ENCODE measurements around the gene GALNT2.

Gene GALNT2

DNA sequence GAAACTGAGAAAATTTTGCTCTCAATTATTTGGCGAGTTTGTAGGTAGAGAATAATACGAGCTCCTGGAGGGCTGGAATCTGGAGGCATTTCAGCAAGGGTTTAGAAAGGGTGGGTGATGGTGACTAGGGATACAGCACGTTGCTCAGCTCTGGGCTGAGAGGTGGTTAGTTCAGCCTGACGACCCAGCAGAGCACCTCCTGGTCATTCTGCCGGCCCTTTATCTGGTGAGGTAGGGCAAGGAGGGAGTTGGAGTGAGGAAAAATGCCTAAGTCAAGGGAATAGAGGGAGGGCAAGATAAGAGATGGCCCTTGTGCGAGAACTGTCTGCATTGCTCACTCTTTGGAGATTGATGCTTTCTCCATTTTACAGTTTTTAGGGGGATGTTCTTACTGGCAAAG is 19.1 kb downstream of the GALNT2 start:
- Histone ChIP-seq H4K91ac (ENCODE audit: low read depth, low read length, poor library complexity) (no peak overlapping the region), H3K9me3 (replicated peaks in 1 of 2; ENCODE audit: control insufficient read depth in 2 of 2, insufficient read depth in 1 of 2, low read depth in 1 of 2, low read length in 2 of 2) (peaks cover 2 to 7% of the 10 kb centered on the region in 2 donors), H2AK5ac (ENCODE audit: low read depth, low read length) (no peak overlapping the region), H2BK120ac (ENCODE audit: low read depth, low read length) (no peak overlapping the region), H3K79me1 (ENCODE audit: low read depth, low read length) (peaks cover 2% of the 10 kb centered on the region), H3K36me3 (replicated peaks in 1 of 2; ENCODE audit: control insufficient read depth in 2 of 2, insufficient read depth in 2 of 2, low read length in 2 of 2) (peaks cover 0 to 8% of the 10 kb centered on the region in 2 donors), H2AFZ (ENCODE audit: low read length) (no peak overlapping the region), H2BK12ac (ENCODE audit: low read length) (no peak overlapping the region), H3K27me3 (ENCODE audit: control insufficient read depth in 3 of 3, insufficient read depth in 3 of 3, low read depth in 1 of 3, low read length in 3 of 3) (no peaks in the 10 kb centered on the region), H3K4me3 (ENCODE audit: low read length in 2 of 2) (no peak overlapping the region), H3K4me1 (ENCODE audit: control insufficient read depth in 2 of 2, insufficient read depth in 1 of 2, low read depth in 1 of 2, low read length in 2 of 2) (peaks cover 11 to 13% of the 10 kb centered on the region in 2 donors), H3K9ac (ENCODE audit: low read depth, low read length, poor library complexity) (no peak overlapping the region), H2BK5ac (ENCODE audit: low read length) (no peak overlapping the region), H3K14ac (ENCODE audit: low read length) (no peak overlapping the region), H3K4me2 (ENCODE audit: insufficient read depth, low read length, poor library complexity, severe bottlenecking) (no peak overlapping the region), H3K23ac (ENCODE audit: low read depth, low read length, poor library complexity) (no peak overlapping the region), H3K4ac (ENCODE audit: low read length) (no peak overlapping the region), H4K8ac (ENCODE audit: low read depth, low read length) (no peak overlapping the region), H3K18ac (ENCODE audit: low read length) (no peak overlapping the region), H3K27ac (replicated peaks; ENCODE audit: low read length) (no peak overlapping the region), H2BK15ac (ENCODE audit: low read length) (no peak overlapping the region)
- no CpG with 5 or more reads among the region's 6 CpGs for WGBS, 2 donors (ENCODE audit: extremely low coverage in 2 of 2, insufficient read length in 2 of 2, insufficient replicate concordance in 1 of 2)
- no peak for DNase-seq (ENCODE audit: low spot score)

DNA sequence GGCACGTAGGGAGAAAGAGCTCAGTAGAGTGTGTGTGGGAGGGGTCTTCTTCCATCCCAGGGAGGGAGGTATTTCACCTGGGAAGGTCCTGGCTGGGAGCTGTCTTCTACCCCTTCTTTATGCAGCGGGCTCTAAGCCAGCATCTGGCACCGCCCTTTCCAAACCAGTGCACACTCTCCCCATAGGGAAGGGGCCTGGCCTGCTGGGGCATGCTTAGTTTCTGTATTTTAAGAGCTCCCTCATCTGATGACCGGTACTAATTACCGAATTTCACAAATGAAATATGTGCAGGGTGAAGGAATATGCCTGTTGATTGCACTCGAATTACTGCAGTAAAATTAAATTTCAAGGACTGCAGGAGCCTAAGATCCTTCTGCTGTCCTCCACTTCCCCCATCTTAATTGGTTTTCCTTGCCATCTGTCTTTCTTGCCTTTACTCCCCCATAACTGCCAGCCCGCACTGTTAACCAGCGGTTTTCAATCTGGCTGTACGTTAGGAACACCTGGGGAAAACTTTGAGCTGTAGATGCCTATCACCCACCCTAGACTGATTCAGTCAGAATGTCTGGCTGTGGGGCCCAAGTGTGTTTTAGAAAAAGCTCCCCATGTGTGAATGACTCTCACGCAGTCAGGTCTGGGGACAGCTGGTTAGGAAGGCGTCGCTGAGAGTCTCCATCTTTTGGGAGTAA is 20.1 kb downstream of the GALNT2 start:
- no peak overlapping the region for H3K4me2 ChIP-seq (ENCODE audit: insufficient read depth, low read length, poor library complexity, severe bottlenecking)
- peaks cover 11 to 13% of the 10 kb centered on the region in 2 donors for H3K4me1 ChIP-seq (ENCODE audit: control insufficient read depth in 2 of 2, insufficient read depth in 1 of 2, low read depth in 1 of 2, low read length in 2 of 2)
- no peak overlapping the region for H2BK5ac ChIP-seq (ENCODE audit: low read length)
- H2AFZ ChIP-seq (ENCODE audit: low read length): no peak overlapping the region
- peaks cover 2% of the 10 kb centered on the region for H3K79me1 ChIP-seq (ENCODE audit: low read depth, low read length)
- no peak overlapping the region for H2BK120ac ChIP-seq (ENCODE audit: low read depth, low read length)
- no CpG with 5 or more reads among the region's 12 CpGs for WGBS, 2 donors (ENCODE audit: extremely low coverage in 2 of 2, insufficient read length in 2 of 2, insufficient replicate concordance in 1 of 2)
- peaks cover 0 to 15% of the 10 kb centered on the region in 2 donors for H3K36me3 ChIP-seq (replicated peaks in 1 of 2; ENCODE audit: control insufficient read depth in 2 of 2, insufficient read depth in 2 of 2, low read length in 2 of 2)
- no peak overlapping the region for H4K8ac ChIP-seq (ENCODE audit: low read depth, low read length)
- H3K9ac ChIP-seq (ENCODE audit: low read depth, low read length, poor library complexity): no peak overlapping the region
- no peak overlapping the region for H3K14ac ChIP-seq (ENCODE audit: low read length)
- no peak overlapping the region for H3K18ac ChIP-seq (ENCODE audit: low read length)
- H3K23ac ChIP-seq (ENCODE audit: low read depth, low read length, poor library complexity): no peak overlapping the region
- H2BK12ac ChIP-seq (ENCODE audit: low read length): no peak overlapping the region
- no peak overlapping the region for H3K27ac ChIP-seq (replicated peaks; ENCODE audit: low read length)
- no peak overlapping the region for H4K91ac ChIP-seq (ENCODE audit: low read depth, low read length, poor library complexity)
- H3K27me3 ChIP-seq (ENCODE audit: control insufficient read depth in 3 of 3, insufficient read depth in 3 of 3, low read depth in 1 of 3, low read length in 3 of 3): no peaks in the 10 kb centered on the region
- no peak overlapping the region for H3K4ac ChIP-seq (ENCODE audit: low read length)
- H2BK15ac ChIP-seq (ENCODE audit: low read length): no peak overlapping the region
- DNase-seq (ENCODE audit: low spot score): no peak
- peaks cover 2 to 7% of the 10 kb centered on the region in 2 donors for H3K9me3 ChIP-seq (replicated peaks in 1 of 2; ENCODE audit: control insufficient read depth in 2 of 2, insufficient read depth in 1 of 2, low read depth in 1 of 2, low read length in 2 of 2)
- no peak overlapping the region for H3K4me3 ChIP-seq (ENCODE audit: low read length in 2 of 2)
- H2AK5ac ChIP-seq (ENCODE audit: low read depth, low read length): no peak overlapping the region

DNA sequence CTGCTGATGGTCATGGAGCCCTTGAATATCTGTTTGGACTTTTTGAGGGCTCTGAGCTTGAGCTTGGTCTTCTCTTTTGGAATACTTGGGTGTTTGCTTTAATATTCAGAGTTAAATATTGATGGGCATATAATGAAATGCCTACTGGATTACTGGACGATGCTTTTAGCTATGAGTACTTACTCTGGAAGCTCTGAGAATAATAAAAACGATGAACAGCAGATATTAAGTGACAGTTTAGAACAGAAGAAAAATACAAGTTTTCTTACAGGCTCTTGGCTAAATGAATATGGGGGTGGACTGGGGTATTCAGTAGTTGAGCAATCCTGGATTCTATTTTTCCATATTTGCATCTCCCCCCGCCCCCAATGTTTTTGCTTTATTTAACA is 20.7 kb downstream of the GALNT2 start:
- H3K14ac ChIP-seq (ENCODE audit: low read length): no peak overlapping the region
- no peak overlapping the region for H3K23ac ChIP-seq (ENCODE audit: low read depth, low read length, poor library complexity)
- peaks cover 0 to 15% of the 10 kb centered on the region in 2 donors for H3K36me3 ChIP-seq (replicated peaks in 1 of 2; ENCODE audit: control insufficient read depth in 2 of 2, insufficient read depth in 2 of 2, low read length in 2 of 2)
- H3K27ac ChIP-seq (replicated peaks; ENCODE audit: low read length): no peak overlapping the region
- no peak overlapping the region for H2AFZ ChIP-seq (ENCODE audit: low read length)
- peaks cover 2 to 4% of the 10 kb centered on the region in 2 donors for H3K9me3 ChIP-seq (replicated peaks in 1 of 2; ENCODE audit: control insufficient read depth in 2 of 2, insufficient read depth in 1 of 2, low read depth in 1 of 2, low read length in 2 of 2)
- no peak overlapping the region for H2BK12ac ChIP-seq (ENCODE audit: low read length)
- H3K4me2 ChIP-seq (ENCODE audit: insufficient read depth, low read length, poor library complexity, severe bottlenecking): no peak overlapping the region
- no peak overlapping the region for H3K4ac ChIP-seq (ENCODE audit: low read length)
- no peak overlapping the region for H4K91ac ChIP-seq (ENCODE audit: low read depth, low read length, poor library complexity)
- no peaks in the 10 kb centered on the region for H3K27me3 ChIP-seq (ENCODE audit: control insufficient read depth in 3 of 3, insufficient read depth in 3 of 3, low read depth in 1 of 3, low read length in 3 of 3)
- no peak overlapping the region for H4K8ac ChIP-seq (ENCODE audit: low read depth, low read length)
- no peak for DNase-seq (ENCODE audit: low spot score)
- H3K4me1 ChIP-seq (ENCODE audit: control insufficient read depth in 2 of 2, insufficient read depth in 1 of 2, low read depth in 1 of 2, low read length in 2 of 2): peaks cover 11 to 13% of the 10 kb centered on the region in 2 donors
- H3K4me3 ChIP-seq (ENCODE audit: low read length in 2 of 2): no peak overlapping the region
- no peak overlapping the region for H2AK5ac ChIP-seq (ENCODE audit: low read depth, low read length)
- H3K79me1 ChIP-seq (ENCODE audit: low read depth, low read length): peaks cover 2% of the 10 kb centered on the region
- H2BK120ac ChIP-seq (ENCODE audit: low read depth, low read length): no peak overlapping the region
- no peak overlapping the region for H2BK5ac ChIP-seq (ENCODE audit: low read length)
- no CpG with 5 or more reads among the region's 3 CpGs for WGBS, 2 donors (ENCODE audit: extremely low coverage in 2 of 2, insufficient read length in 2 of 2, insufficient replicate concordance in 1 of 2)
- H2BK15ac ChIP-seq (ENCODE audit: low read length): no peak overlapping the region
- no peak overlapping the region for H3K9ac ChIP-seq (ENCODE audit: low read depth, low read length, poor library complexity)
- no peak overlapping the region for H3K18ac ChIP-seq (ENCODE audit: low read length)

DNA sequence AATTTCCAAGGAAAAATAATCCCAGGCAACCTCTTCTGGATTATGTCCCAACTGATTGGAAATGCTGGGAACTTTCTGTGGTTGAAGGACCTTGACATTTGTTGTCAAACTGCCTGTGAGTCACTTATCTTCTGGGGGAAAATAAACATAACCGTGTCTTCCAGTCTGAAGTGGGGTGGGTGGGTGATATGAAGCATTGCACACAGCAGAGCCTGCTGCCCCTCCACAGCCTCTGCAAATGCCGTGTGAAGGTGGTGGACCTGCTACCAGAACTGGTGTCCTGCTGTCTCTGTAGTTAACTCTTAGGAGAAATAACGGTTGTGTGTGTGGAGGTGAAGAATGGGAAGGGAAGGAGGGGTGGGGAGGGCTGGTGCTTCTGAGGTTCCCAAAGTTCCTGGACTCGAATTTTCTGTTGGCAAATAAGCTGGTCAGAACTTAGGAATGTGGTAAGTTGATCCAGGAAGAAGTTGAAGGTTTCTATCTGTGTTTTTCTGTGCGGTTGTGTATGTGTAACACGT is 23.2 kb downstream of the GALNT2 start:
- no peak overlapping the region for H3K23ac ChIP-seq (ENCODE audit: low read depth, low read length, poor library complexity)
- no peak overlapping the region for H2BK5ac ChIP-seq (ENCODE audit: low read length)
- H3K4me1 ChIP-seq (ENCODE audit: control insufficient read depth in 2 of 2, insufficient read depth in 1 of 2, low read depth in 1 of 2, low read length in 2 of 2): peaks cover 0 to 7% of the 10 kb centered on the region in 2 donors
- H2AK5ac ChIP-seq (ENCODE audit: low read depth, low read length): no peak overlapping the region
- no peak overlapping the region for H3K4ac ChIP-seq (ENCODE audit: low read length)
- no peak overlapping the region for H3K14ac ChIP-seq (ENCODE audit: low read length)
- H2BK12ac ChIP-seq (ENCODE audit: low read length): no peak overlapping the region
- H4K8ac ChIP-seq (ENCODE audit: low read depth, low read length): no peak overlapping the region
- H2BK120ac ChIP-seq (ENCODE audit: low read depth, low read length): no peak overlapping the region
- DNase-seq (ENCODE audit: low spot score): no peak
- no peak overlapping the region for H3K4me2 ChIP-seq (ENCODE audit: insufficient read depth, low read length, poor library complexity, severe bottlenecking)
- no peak overlapping the region for H3K9ac ChIP-seq (ENCODE audit: low read depth, low read length, poor library complexity)
- H3K79me1 ChIP-seq (ENCODE audit: low read depth, low read length): peaks cover 2% of the 10 kb centered on the region
- no peak overlapping the region for H2AFZ ChIP-seq (ENCODE audit: low read length)
- no peaks in the 10 kb centered on the region for H3K9me3 ChIP-seq (replicated peaks in 1 of 2; ENCODE audit: control insufficient read depth in 2 of 2, insufficient read depth in 1 of 2, low read depth in 1 of 2, low read length in 2 of 2)
- H4K91ac ChIP-seq (ENCODE audit: low read depth, low read length, poor library complexity): no peak overlapping the region
- H3K4me3 ChIP-seq (ENCODE audit: low read length in 2 of 2): no peak overlapping the region
- H3K18ac ChIP-seq (ENCODE audit: low read length): no peak overlapping the region
- H3K36me3 ChIP-seq (replicated peaks in 1 of 2; ENCODE audit: control insufficient read depth in 2 of 2, insufficient read depth in 2 of 2, low read length in 2 of 2): peaks cover 0 to 19% of the 10 kb centered on the region in 2 donors
- H3K27me3 ChIP-seq (ENCODE audit: control insufficient read depth in 3 of 3, insufficient read depth in 3 of 3, low read depth in 1 of 3, low read length in 3 of 3): no peaks in the 10 kb centered on the region
- WGBS, 2 donors (ENCODE audit: extremely low coverage in 2 of 2, insufficient read length in 2 of 2, insufficient replicate concordance in 1 of 2): no CpG with 5 or more reads among the region's 6 CpGs
- H2BK15ac ChIP-seq (ENCODE audit: low read length): no peak overlapping the region
- H3K27ac ChIP-seq (replicated peaks; ENCODE audit: low read length): no peak overlapping the region

All from neuronal stem cell (in vitro differentiated cells).